Raji (cell line): ENCODE data around the gene TRAPPC3.

ENCODE experiments used
- POLR2A ChIP-seq: IDR thresholded peaks from 2 replicates; pipeline ENCODE4 v1.6.1; 2011; ENCODE audit warnings: low read depth, low read length, control low read depth; ENCODE audit not compliant: insufficient read depth

TRAPPC3 gene

GRCh38 chr1:36126005-36126716 lies 23.1 kb downstream of the TRAPPC3 start:
- no peak for TF ChIP-seq POLR2A

GRCh38 chr1:36125129-36125991 lies 23.9 kb downstream of the TRAPPC3 start, which contains the start of gene COL8A2:
TSS of gene COL8A2 (minus strand) at chr1:36125222. CDS start at chr1:36100242, 24,980 bp downstream.
- TF ChIP-seq POLR2A = no peak

DNA sequence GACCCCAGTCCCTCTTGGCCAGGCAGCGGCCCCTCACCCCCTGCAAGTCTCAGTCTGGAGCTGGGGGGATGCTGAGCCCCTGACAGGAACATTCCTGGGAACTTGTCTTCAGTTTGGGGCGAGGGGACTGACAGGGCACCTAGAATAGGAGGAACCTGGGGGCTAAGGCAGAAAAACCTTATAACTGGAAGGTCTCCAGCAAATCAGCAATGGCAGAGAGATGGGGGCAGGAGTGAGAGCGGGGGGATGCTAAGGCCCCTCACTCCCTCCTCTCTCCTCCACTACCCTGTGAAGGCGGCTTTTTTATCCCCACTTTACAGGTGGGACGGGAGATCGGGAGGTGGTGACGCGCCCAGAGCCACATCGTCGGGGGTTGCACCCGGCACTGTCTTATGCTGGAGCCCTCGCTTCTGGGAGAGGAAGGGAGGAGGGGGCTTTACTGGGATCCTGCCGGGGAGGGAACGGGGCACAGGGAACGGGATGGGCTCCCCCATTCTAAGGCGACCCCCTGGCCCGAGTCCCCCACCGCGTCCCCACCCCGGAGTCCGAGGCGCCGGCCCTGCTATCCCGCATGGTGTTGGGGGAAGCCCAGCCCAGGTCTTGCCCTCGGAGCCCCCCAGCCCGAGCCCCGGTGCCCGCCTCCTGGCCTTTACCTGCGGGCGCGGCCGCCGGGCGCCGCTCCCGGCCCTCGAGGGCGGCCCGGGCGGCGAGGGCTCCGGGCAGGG lies 24.7 kb downstream of the TRAPPC3 start:
- TF ChIP-seq POLR2A = no peak

GRCh38 chr1:36123356-36123755 lies 25.9 kb downstream of the TRAPPC3 start:
- no peak for TF ChIP-seq POLR2A

- no peak for TF ChIP-seq POLR2A
These were observed 26.9 kb downstream of the TRAPPC3 start for GRCh38 chr1:36122062-36123030.

- no peak for TF ChIP-seq POLR2A
These were observed 29.8 kb downstream of the TRAPPC3 start for GRCh38 chr1:36119456-36119855.

GRCh38 chr1:36118447-36119204 lies 30.7 kb downstream of the TRAPPC3 start:
- no peak for TF ChIP-seq POLR2A

GRCh38 chr1:36116901-36117300 lies 32.4 kb downstream of the TRAPPC3 start:
- no peak for TF ChIP-seq POLR2A

- TF ChIP-seq POLR2A = no peak
These were observed 33.4 kb downstream of the TRAPPC3 start for GRCh38 chr1:36115931-36116330.

GRCh38 chr1:36115200-36115669 lies 34.1 kb downstream of the TRAPPC3 start:
- no peak for TF ChIP-seq POLR2A

- no peak for TF ChIP-seq POLR2A
These were observed 34.9 kb downstream of the TRAPPC3 start for GRCh38 chr1:36114371-36114770.

DNA sequence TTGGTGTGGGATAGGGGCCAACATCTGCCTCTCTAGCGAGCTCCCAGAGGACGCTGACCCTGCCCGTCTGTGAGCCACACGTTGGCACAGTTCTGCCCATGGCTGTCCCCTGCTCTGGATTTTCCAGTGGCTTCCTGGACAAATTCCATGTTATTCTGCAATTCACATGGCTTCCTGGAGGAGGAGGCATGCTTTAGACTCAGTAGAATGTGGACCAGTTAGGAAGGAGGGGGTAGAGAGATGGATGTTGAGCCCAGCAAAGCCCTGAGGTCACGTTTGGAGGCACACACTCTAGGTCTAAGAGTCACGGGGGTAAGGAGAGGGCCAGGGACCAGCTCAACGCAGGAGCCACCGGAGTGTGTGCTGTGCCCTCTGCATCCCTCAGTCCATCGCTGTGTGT lies 36.5 kb downstream of the TRAPPC3 start:
- TF ChIP-seq POLR2A = no peak

GRCh38 chr1:36111151-36111550 lies 38.1 kb downstream of the TRAPPC3 start:
- TF ChIP-seq POLR2A = no peak
